ENCODE results near the gene RBM10.

- no peak for TF ChIP-seq TAF1 (IDR thresholded peaks at IDR 0.05; ENCODE audit: control insufficient read depth, extremely low read depth, insufficient read depth, low read length, severe bottlenecking)
- TF ChIP-seq MAZ (CRISPR knock-in tag; conservative IDR thresholded peaks at IDR 0.05 in 1 of 2, IDR thresholded peaks at IDR 0.05 in 1 of 2) = no peak
- no peak for TF ChIP-seq ZNF224 (CRISPR knock-in tag; IDR thresholded peaks at IDR 0.05)
- TF ChIP-seq SREBF2 (CRISPR knock-in tag; IDR thresholded peaks at IDR 0.05) = no peak
- TF ChIP-seq CREB1 (IDR thresholded peaks at IDR 0.05) = no peak
- TF ChIP-seq CREB1 (CRISPR knock-in tag; IDR thresholded peaks at IDR 0.05) = no peak
- TF ChIP-seq KLF16 (IDR thresholded peaks at IDR 0.05) = no peak
- no peak for TF ChIP-seq EP300 (IDR thresholded peaks at IDR 0.05; ENCODE audit: low read length)
- no peak for TF ChIP-seq SOX6 (IDR thresholded peaks at IDR 0.05)
- no peak for TF ChIP-seq POLR2AphosphoS5 (IDR thresholded peaks at IDR 0.05; ENCODE audit: control insufficient read depth, insufficient read depth, low read depth, low read length)
- no peak for TF ChIP-seq FOXM1 (IDR thresholded peaks at IDR 0.05; ENCODE audit: low read depth)
- no peak for TF ChIP-seq FOXM1 (CRISPR knock-in tag; IDR thresholded peaks at IDR 0.05; ENCODE audit: low read depth)
- TF ChIP-seq ARID3A (IDR thresholded peaks at IDR 0.05; ENCODE audit: borderline replicate concordance, low read depth, low read length) = no peak
- no peak for TF ChIP-seq ZBTB9 (CRISPR knock-in tag; IDR thresholded peaks at IDR 0.05)
- TF ChIP-seq CHCHD3 (CRISPR knock-in tag; IDR thresholded peaks at IDR 0.05) = no peak
- no peak for TF ChIP-seq MEIS2 (IDR thresholded peaks at IDR 0.05; ENCODE audit: partially characterized antibody)
Observed at GRCh38 chrX:47185241-47185640, 40.2 kb downstream of the RBM10 start.
